OCI-LY7 (cell line): ENCODE measurements around the gene GAL. TPM values are rescaled to one million over a fixed set of nuclear protein-coding genes. Genes with fewer than 3 reads are reported as not detected.

Experiments used
- BruUV-seq: library from RNA; stranded (reverse); fragments of 400-500 nt; replicated peaks from 2 replicates; lab custom pipeline; 2021; lab: Mats Ljungman, UMichigan
- CTCF ChIA-PET: fragments of 300-600 bp; sonication (Branson Sonifier 250); formaldehyde crosslinking; loops from one replicate; lab custom pipeline; 2022; ENCODE audit warnings: antibody characterized with exemption; ENCODE audit not compliant: unreplicated experiment; lab: Charles Lee
- POLR2A ChIA-PET: fragments of 300-600 bp; sonication (Branson Sonifier 250); formaldehyde crosslinking; loops from one replicate; lab custom pipeline; 2022; ENCODE audit warnings: antibody characterized with exemption; lab: Charles Lee
- DNase-seq: peaks from one replicate; pipeline ENCODE4 v3.0.0-alpha.2; 2015; ENCODE audit warnings: low spot score
- H2AFZ ChIP-seq: fragments of 200-600 bp; sonication (generic), shearing (Covaris generic); 2 replicates; pipeline ENCODE4 v1.6.1; 2014; ENCODE audit warnings: mild to moderate bottlenecking, antibody characterized with exemption, low read length, moderate library complexity
- H3K27ac ChIP-seq: fragments of 200-600 bp; sonication (generic); 2 replicates; pipeline ENCODE4 v1.5.1; 2014; ENCODE audit warnings: mixed run types, low read depth, mild to moderate bottlenecking, moderate library complexity, low read length, inconsistent platforms; ENCODE audit not compliant: poor library complexity, severe bottlenecking
- H3K36me3 ChIP-seq: fragments of 200-600 bp; sonication (generic); 2 replicates; pipeline ENCODE4 v1.6.1; 2014; ENCODE audit warnings: mild to moderate bottlenecking, antibody characterized with exemption, low read length, moderate library complexity, mixed read lengths; ENCODE audit not compliant: insufficient read depth
- H3K4me1 ChIP-seq: fragments of 200-600 bp; sonication (generic); 2 replicates; pipeline ENCODE4 v1.5.1; 2014; ENCODE audit warnings: mild to moderate bottlenecking, low read length; ENCODE audit not compliant: insufficient read depth, poor library complexity, severe bottlenecking
- H3K4me2 ChIP-seq: fragments of 200-600 bp; sonication (generic); 2 replicates; pipeline ENCODE4 v1.6.1; 2014; ENCODE audit warnings: mild to moderate bottlenecking, low read length
- H3K4me3 ChIP-seq: fragments of 200-600 bp; sonication (generic); 2 replicates; pipeline ENCODE4 v1.5.1; 2014; ENCODE audit warnings: mild to moderate bottlenecking, low read depth, low read length; ENCODE audit not compliant: poor library complexity, severe bottlenecking
- H3K79me2 ChIP-seq: fragments of 200-600 bp; sonication (generic); 2 replicates; pipeline ENCODE4 v1.6.1; 2016; ENCODE audit warnings: low read depth, mild to moderate bottlenecking, low read length, moderate library complexity, mixed read lengths; ENCODE audit not compliant: insufficient read depth
- H3K9me2 ChIP-seq: fragments of 200-600 bp; sonication (generic); 2 replicates; pipeline ENCODE4 v1.6.1; 2016; ENCODE audit warnings: mild to moderate bottlenecking, low read length, mixed read lengths; ENCODE audit not compliant: insufficient read depth
- H3K9me3 ChIP-seq: fragments of 200-600 bp; sonication (generic); 2 replicates; pipeline ENCODE4 v1.6.1; 2014; ENCODE audit warnings: mild to moderate bottlenecking, mixed run types, low read length, mixed read lengths
- H4K20me1 ChIP-seq: fragments of 200-600 bp; sonication (generic); 2 replicates; pipeline ENCODE4 v1.6.1; 2014; ENCODE audit warnings: mild to moderate bottlenecking, antibody characterized with exemption, low read length, moderate library complexity, mixed read lengths; ENCODE audit not compliant: insufficient read depth
- CTCF ChIP-seq: fragments of 200-600 bp; sonication (generic); conservative IDR thresholded peaks from 2 replicates; pipeline ENCODE4 v1.5.1; 2014; ENCODE audit warnings: mild to moderate bottlenecking, antibody characterized with exemption, low read length, moderate library complexity, mixed read lengths
- EZH2phosphoT487 ChIP-seq: fragments of 200-600 bp; sonication (generic); IDR thresholded peaks from 2 replicates; pipeline ENCODE4 v1.6.1; 2018; ENCODE audit warnings: low read depth, borderline replicate concordance, mild to moderate bottlenecking, mixed run types, antibody characterized with exemption, low read length, moderate library complexity, mixed read lengths
- intact Hi-C: fragments of 100-400 bp; cut with micrococcal nuclease; formaldehyde crosslinking; loops from one replicate; pipeline ENCODE4 v1.10.0; 2022; ENCODE audit not compliant: unreplicated experiment
- total RNA-seq, 2 experiments: library from RNA; depleted of rRNA in 1 of 2; stranded (reverse); fragments of >200 nt in 1 of 2; shearing (Covaris generic) in 1 of 2; gene quantifications; 2 replicates each; pipeline ENCODE4 v1.2.3, GENCODE V29; 2014 to 2022

GAL gene
- total RNA-seq, 2 experiments from 2014 or later, result not detected

GRCh38 chr11:68686486-68686885 is 2.1 kb downstream of the GAL start:
- H3K4me3 ChIP-seq, result no peak overlapping the region
- ChIA-PET POLR2A (no interaction called here), CTCF (no interaction called here)
- no peak overlapping the region for H3K4me2 ChIP-seq
- no peaks in the 10 kb centered on the region for H3K9me2 ChIP-seq
- no peaks in the 10 kb centered on the region for H4K20me1 ChIP-seq
- intact Hi-C loops, result no loop called here
- no TSS peak for BruUV-seq
- no peaks in the 10 kb centered on the region for H3K4me1 ChIP-seq
- no peaks in the 10 kb centered on the region for H3K9me3 ChIP-seq
- no peak overlapping the region for H3K27ac ChIP-seq
- no peaks in the 10 kb centered on the region for H3K36me3 ChIP-seq
- DNase-seq, result no peak
- H2AFZ ChIP-seq, result no peak overlapping the region
- no peaks in the 10 kb centered on the region for H3K79me2 ChIP-seq
- no peak for TF ChIP-seq CTCF
- no peak for TF ChIP-seq EZH2phosphoT487

- no peaks in the 10 kb centered on the region for H3K79me2 ChIP-seq
- no peaks in the 10 kb centered on the region for H3K36me3 ChIP-seq
- H3K4me2 ChIP-seq, result no peak overlapping the region
- H3K4me1 ChIP-seq, result no peaks in the 10 kb centered on the region
- POLR2A ChIA-PET, result no interaction called here
- H3K9me3 ChIP-seq, result no peaks in the 10 kb centered on the region
- no TSS peak for BruUV-seq
- no peak overlapping the region for H2AFZ ChIP-seq
- TF ChIP-seq CTCF (no peak), EZH2phosphoT487 (no peak)
- DNase-seq, result no peak
- no peak overlapping the region for H3K27ac ChIP-seq
- CTCF ChIA-PET, result no interaction called here
- no peak overlapping the region for H3K4me3 ChIP-seq
- no peaks in the 10 kb centered on the region for H3K9me2 ChIP-seq
- intact Hi-C loops, result no loop called here
- no peaks in the 10 kb centered on the region for H4K20me1 ChIP-seq
These were observed 3.0 kb downstream of the GAL start for GRCh38 chr11:68687311-68687710.

GRCh38 chr11:68687986-68688385 is 3.6 kb downstream of the GAL start:
- Histone ChIP-seq H3K36me3 (no peaks in the 10 kb centered on the region), H3K27ac (no peak overlapping the region), H4K20me1 (no peaks in the 10 kb centered on the region), H3K79me2 (no peaks in the 10 kb centered on the region), H3K4me1 (no peaks in the 10 kb centered on the region), H3K9me2 (no peaks in the 10 kb centered on the region), H3K9me3 (no peaks in the 10 kb centered on the region), H2AFZ (no peak overlapping the region), H3K4me2 (no peak overlapping the region), H3K4me3 (no peak overlapping the region)
- POLR2A ChIA-PET, result no interaction called here
- no TSS peak for BruUV-seq
- intact Hi-C loops, result no loop called here
- DNase-seq, result no peak
- CTCF ChIA-PET, result no interaction called here
- TF ChIP-seq CTCF (no peak), EZH2phosphoT487 (no peak)
